HG02678 (cell line): ENCODE data around the gene ADO.

ENCODE experiments used
- ATAC-seq: cut with Tn5 transposase; IDR thresholded peaks from one replicate; pipeline ENCODE4 v1.9.1; 2021; ENCODE audit warnings: mild to moderate bottlenecking, moderate library complexity; ENCODE audit not compliant: unreplicated experiment

ADO gene

DNA sequence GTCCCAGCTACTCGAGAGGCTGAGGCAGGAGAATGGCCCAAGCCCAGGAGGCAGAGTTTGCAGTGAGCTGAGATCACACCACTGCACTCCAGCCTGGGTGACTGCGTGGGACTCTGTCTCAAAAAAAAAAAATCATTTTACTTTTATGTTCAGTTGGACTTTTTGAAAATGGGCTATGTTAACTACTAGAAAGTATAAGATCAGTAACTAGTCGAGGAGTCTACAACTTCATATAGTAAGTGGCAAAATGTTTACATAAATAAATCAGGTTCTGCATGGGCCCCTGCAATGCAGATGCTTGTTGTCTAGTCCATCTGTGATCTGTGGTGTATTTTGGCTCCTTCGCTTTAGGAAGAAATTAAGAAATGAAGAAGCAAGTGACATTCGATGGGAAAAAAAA, 12.3 kb upstream of the ADO start:
- ATAC-seq: no peak

DNA sequence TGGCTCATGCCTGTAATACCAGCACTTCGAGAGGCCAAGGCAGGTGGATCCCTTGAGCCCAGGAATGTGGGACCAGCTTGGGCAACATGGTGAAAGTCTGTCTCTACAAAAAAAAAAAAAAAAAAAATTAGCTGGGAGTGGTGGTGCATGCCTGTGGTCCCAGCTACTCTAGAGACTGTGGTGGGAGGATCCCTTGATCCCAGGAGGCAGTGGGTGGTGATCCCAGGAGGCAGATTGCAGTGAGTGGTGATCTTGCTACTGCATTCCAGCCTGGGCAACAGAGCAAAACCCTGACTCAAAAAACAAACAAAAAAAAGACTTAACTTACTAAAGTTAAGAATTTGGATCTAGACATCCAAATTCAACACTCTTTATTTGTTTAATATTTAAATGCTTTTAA, 10.2 kb upstream of the ADO start:
- no peak for ATAC-seq

GRCh38 chr10:62795100-62795499, 9.4 kb upstream of the ADO start:
- ATAC-seq: no peak

DNA sequence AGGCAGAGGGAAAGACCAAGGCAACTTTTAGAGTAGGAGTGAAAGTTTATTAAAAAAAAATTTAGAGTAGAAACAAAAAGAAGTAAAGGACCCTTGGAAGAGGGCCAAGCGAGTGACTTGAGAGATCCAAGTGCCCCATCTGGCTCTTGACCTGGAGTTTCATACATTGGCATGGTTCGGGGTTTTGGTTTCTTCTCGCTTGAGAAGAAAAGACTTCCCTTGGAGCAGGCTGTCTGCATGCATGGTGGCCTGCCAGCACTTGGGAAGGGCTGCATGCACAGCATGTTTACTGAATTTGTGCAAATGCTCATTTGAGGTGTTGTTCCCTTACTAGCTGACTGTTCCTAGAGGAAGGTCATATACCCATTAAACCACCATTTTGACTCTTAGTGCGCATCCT, 8.8 kb upstream of the ADO start:
- ATAC-seq: no peak

DNA sequence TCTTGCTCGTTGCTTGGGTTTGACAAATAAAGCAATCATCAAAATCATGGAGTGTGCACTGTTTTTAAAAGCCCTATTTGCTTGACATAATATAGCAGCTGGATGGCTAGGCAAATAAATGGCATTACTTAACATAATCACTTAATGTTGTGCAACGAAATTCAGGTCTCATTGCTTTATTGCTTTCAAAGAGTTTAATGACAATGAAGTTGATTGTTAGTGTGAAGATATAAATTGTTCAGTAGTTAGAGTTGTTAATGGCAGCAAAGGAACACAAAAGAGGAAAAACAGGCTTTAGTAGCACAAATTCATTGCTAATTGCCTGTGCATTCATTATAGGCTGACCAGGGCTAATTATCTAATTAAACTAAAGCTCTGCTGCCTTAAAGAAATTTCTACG, 7.6 kb upstream of the ADO start:
- no peak for ATAC-seq

- no peak for ATAC-seq
These were observed 2.6 kb upstream of the ADO start for GRCh38 chr10:62801871-62802270.

- peak; percentile 0 for ATAC-seq
These were observed 680 bp upstream of the ADO start for GRCh38 chr10:62803724-62804355.

DNA sequence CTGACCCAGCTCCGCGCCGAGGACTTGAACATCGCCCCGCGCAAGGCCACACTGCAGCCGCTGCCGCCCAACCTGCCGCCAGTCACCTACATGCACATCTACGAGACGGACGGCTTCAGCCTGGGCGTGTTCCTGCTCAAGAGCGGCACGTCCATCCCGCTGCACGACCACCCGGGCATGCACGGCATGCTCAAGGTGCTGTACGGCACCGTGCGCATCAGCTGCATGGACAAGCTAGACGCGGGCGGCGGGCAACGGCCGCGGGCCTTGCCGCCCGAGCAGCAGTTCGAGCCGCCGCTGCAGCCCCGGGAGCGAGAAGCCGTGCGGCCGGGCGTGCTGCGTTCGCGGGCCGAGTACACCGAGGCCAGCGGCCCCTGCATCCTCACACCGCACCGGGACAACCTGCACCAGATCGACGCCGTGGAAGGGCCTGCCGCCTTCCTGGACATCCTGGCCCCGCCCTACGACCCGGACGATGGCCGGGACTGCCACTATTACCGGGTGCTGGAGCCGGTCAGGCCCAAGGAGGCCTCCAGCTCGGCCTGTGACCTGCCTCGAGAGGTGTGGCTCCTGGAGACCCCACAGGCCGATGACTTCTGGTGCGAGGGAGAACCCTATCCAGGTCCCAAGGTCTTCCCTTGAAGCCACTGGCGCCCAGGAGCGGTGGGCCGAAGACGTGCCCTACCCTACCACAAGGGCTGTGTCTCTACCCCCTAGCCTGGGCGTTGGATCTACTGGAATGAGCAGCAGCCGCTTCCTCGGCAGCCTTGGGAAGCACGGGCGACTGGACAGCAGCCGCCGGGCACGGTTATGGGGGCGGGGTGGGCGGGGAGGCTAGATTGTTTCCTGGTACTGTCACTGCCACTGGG, 945 bp downstream of the ADO start:
- ATAC-seq: peak; percentile 1

- no peak for ATAC-seq
These were observed 1.7 kb downstream of the ADO start for GRCh38 chr10:62806251-62806650.

DNA sequence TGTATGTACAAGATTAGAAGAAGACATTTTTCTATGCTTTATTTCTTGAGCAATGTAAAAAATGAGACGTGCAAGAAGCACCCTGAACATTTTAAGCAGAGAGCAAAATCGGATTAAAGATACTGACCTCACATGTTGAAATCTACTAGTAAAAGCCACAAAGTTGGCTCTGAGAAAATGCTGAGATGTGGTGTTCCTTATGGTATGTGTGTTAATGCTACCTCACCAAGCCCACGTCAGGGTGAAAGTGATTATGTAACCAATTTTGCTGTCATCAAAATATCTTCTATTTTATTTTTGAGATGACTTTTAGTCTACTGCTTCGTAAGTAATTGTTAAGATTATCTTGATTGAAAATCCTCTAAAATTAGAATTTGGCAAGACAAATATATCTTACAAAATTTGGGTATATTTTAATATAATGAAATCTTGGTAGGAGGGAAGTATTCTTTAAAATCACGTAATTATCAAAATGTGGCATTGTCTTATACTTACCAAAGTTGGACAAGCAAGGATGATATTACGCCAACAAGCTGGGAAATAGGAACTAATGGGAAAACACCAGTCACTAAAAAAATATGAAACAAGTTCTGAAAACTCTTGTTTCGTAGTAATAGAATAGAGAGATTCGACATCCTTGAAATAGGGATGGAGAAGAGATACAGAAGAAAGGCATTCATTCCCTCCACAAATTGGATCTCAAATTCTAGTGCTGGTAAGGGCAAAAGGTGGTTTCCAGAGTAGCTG, 5.8 kb downstream of the ADO start:
- no peak for ATAC-seq

GRCh38 chr10:62811159-62811875, 6.8 kb downstream of the ADO start:
- peak; percentile 46 for ATAC-seq

DNA sequence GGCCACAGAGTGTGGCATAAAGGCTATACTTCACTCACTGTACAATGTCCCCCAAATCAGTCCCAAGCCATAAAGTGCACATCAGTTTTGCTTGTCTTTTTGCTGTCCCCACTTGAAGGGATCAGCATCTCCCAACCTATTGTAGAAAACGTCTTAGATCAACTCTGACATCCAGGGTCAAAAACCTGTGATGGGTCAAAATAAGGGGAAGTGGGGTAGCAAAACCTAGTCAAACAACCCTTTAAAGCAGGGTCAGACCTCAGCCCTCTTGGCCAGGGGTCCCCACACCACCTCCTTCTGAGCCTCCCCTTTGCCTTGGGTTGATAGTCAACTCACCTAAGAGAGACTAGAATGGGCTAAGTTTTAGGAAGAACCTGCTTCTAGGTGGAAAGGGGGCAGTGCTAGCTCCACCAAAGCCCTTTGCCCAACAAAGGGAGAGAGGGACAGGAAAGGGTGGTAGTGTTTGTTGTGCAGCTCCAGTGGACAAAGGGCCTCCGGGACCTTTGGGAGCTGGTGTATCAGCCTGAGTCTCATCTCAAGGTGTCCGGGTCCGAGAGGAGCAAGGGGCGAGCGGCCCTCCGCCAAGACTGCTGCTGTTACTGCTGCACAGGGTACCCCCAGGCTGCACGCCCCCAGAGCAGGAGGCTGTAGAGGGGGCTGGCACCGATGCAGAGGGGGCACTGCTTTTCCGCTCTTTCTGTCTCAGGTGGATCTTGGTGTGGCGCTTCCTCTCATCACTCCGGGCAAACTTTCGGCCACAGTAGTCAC, 8.3 kb downstream of the ADO start:
- no peak for ATAC-seq

GRCh38 chr10:62813453-62813852, 8.9 kb downstream of the ADO start:
- no peak for ATAC-seq

DNA sequence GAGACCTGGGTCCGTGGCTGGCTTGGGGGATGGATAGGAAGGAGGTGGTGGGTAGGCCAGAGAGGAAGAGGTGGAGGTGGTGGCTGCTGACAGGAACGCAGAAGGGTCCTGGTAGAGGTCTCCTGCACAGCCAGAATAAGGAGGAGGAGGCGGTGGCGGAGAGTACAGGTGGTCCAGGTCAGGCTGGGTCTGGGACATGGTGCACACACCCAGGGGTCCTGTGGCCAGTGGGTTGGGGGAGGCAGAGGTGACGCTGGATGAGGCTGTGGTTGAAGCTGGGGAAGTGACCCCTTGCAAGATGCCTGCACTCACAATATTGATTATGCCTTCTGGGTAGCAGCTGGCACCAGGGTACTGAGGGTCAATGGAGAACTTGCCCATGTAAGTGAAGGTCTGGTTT, 9.5 kb downstream of the ADO start:
- ATAC-seq: no peak

GRCh38 chr10:62814756-62815380, 10.3 kb downstream of the ADO start:
- no peak for ATAC-seq

- no peak for ATAC-seq
These were observed 11.0 kb downstream of the ADO start for GRCh38 chr10:62815381-62816075.

DNA sequence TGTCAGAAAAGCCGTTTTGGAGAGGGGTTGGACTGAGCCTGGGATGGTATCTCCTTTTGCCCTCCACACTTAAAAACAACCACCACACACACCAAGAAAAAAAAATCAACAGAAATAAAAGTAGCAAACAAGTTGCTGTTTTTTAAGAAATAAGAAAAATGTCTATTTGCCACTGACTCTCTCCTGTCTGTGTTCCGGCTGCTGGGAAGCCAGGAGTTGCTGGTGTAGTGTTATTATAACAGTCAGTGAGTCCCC, 11.5 kb downstream of the ADO start:
- no peak for ATAC-seq

GRCh38 chr10:62816331-62817120, 12.0 kb downstream of the ADO start, which contains the start of gene EGR2:
Gene EGR2, minus strand, starts transcription at chr10:62816366. Its CDS starts 337 bp downstream, at chr10:62816029.
- peak; percentile 74 for ATAC-seq
